ENCODE measurements around the gene ALDH1B1. TPM values are rescaled to one million over a fixed set of nuclear protein-coding genes. Genes with fewer than 3 reads are reported as not detected.

Gene ALDH1B1
- total RNA-seq, 1 experiment from 2014 or later: 55.5 TPM

DNA sequence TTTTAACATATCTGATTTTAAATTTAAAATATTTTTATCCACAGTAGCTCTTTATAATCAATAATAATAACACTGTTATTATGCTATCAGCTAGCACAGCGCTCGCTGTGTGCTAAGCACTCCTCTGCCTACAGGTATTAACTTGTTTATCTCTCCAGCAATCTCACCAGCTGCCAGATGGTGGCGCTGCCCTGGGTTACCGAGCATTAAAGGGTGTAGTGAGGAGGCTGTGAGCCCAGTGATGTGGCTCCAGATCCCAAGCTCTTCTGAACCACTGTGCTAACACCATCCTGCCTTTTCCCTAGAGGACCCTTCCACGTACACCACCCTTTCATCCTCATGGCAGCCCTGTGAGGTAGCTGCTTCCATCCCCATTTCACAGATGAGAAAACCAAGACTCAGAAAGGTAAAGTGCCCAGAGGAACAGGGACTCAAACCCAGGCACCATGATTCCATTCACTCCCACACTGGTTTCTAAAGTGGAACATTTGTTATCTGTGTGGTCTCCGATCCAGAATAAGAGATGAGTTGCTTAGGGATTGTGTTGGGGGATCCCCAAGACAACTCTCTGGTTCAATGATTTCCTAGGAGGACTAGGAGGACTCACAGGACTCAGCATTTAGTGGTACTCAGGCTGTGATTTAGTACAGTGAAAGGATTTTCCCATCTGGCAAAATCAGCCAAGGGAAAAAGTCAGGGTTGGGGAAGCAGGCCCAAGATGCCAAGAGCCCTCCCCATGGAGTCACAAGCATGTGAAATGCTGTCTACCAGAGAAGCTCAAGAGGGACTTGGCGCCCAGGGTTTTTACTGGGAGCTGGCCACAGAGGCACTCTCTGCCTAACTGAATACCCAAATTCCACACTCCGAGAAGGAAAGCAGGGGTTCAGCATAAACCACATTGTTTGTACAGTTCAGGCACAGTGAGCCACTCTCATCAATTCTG, 24.8 kb downstream of the ALDH1B1 start:
- H3K27me3 Mint-ChIP-seq (ENCODE audit: low read depth): peaks cover 3% of the 10 kb centered on the region; the same call in 1 of the 2 replicates
- DNase-seq (ENCODE audit: low spot score) (peak; percentile 89), ATAC-seq (peak; percentile 79)
- no peak overlapping the region for H3K4me3 Mint-ChIP-seq
- TF ChIP-seq, protein P1, sequence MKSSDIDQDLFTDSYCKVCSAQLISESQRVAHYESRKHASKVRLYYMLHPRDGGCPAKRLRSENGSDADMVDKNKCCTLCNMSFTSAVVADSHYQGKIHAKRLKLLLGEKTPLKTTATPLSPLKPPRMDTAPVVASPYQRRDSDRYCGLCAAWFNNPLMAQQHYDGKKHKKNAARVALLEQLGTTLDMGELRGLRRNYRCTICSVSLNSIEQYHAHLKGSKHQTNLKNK (CRISPR knock-in tag; IDR thresholded peaks at IDR 0.05): no peak
- TF ChIP-seq NR1H2 (CRISPR knock-in tag; IDR thresholded peaks at IDR 0.05): no peak
- TF ChIP-seq, protein P2, sequence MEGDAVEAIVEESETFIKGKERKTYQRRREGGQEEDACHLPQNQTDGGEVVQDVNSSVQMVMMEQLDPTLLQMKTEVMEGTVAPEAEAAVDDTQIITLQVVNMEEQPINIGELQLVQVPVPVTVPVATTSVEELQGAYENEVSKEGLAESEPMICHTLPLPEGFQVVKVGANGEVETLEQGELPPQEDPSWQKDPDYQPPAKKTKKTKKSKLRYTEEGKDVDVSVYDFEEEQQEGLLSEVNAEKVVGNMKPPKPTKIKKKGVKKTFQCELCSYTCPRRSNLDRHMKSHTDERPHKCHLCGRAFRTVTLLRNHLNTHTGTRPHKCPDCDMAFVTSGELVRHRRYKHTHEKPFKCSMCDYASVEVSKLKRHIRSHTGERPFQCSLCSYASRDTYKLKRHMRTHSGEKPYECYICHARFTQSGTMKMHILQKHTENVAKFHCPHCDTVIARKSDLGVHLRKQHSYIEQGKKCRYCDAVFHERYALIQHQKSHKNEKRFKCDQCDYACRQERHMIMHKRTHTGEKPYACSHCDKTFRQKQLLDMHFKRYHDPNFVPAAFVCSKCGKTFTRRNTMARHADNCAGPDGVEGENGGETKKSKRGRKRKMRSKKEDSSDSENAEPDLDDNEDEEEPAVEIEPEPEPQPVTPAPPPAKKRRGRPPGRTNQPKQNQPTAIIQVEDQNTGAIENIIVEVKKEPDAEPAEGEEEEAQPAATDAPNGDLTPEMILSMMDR (IDR thresholded peaks at IDR 0.05): peak; percentile 88
- TF ChIP-seq ESRRA (CRISPR knock-in tag; IDR thresholded peaks at IDR 0.05; ENCODE audit: borderline replicate concordance): no peak
- TF ChIP-seq GRHL2 (CRISPR knock-in tag; IDR thresholded peaks at IDR 0.05; ENCODE audit: insufficient replicate concordance, severe bottlenecking): no peak
- TF ChIP-seq ZNF219 (CRISPR knock-in tag; IDR thresholded peaks at IDR 0.05; ENCODE audit: borderline replicate concordance): no peak
- no peak for TF ChIP-seq ZNF423 (CRISPR knock-in tag; IDR thresholded peaks at IDR 0.05)
- no peaks in the 10 kb centered on the region for H3K9me3 Mint-ChIP-seq
- POLR2A ChIA-PET: interaction anchor here (0.5 to 0.6 kb wide), 2 partner anchors 228 to 326 kb away, joined by 6 to 7 read pairs; no protein-coding TSS in a partner anchor
- H3K4me1 Mint-ChIP-seq: peaks cover 39% of the 10 kb centered on the region
- no peak overlapping the region for H3K27ac Mint-ChIP-seq
- CTCF ChIA-PET: interaction anchor here (0.6 to 3.8 kb wide), 22 partner anchors 9 to 503 kb away, joined by 3 to 26 read pairs (median 5); partner anchors contain the start of genes ALDH1B1 and ANKRD18A
- H3K36me3 Mint-ChIP-seq: no peaks in the 10 kb centered on the region

DNA sequence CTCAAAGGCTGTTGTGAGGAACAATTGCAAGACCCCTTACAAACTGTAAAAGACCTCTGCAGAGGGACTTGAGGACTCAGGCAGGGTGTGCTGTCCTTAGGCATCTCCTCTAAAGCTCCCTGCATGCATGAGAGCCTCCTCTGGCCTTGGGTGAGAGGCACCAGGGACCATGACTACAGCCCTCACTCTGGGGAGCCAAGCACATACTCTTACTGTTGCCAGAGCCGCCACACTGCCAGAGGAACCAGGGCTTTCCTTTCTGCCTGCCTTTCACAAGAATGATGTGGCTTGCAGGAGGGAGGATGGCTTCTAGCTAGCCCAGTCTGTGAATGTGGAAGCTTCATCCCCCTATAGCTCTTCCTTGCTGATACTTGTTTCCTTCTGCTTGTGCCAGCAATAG, 25.9 kb downstream of the ALDH1B1 start:
- no peak overlapping the region for H3K27ac Mint-ChIP-seq
- no peak for ATAC-seq
- CTCF ChIA-PET: interaction anchor here (1.2 to 3.8 kb wide), 3 partner anchors 16 to 505 kb away, joined by 3 to 26 read pairs (median 5); partner anchors contain the start of gene ANKRD18A
- no peak overlapping the region for H3K4me3 Mint-ChIP-seq
- no peaks in the 10 kb centered on the region for H3K36me3 Mint-ChIP-seq
- no peak for TF ChIP-seq ZNF263 (CRISPR knock-in tag; IDR thresholded peaks at IDR 0.05; ENCODE audit: low read depth)
- no peak for TF ChIP-seq ZNF423 (CRISPR knock-in tag; IDR thresholded peaks at IDR 0.05)
- no peak for TF ChIP-seq GTF2I (CRISPR knock-in tag; conservative IDR thresholded peaks at IDR 0.05)
- TF ChIP-seq FOXJ3 (CRISPR knock-in tag; IDR thresholded peaks at IDR 0.05; ENCODE audit: borderline replicate concordance): no peak
- TF ChIP-seq, protein P3, sequence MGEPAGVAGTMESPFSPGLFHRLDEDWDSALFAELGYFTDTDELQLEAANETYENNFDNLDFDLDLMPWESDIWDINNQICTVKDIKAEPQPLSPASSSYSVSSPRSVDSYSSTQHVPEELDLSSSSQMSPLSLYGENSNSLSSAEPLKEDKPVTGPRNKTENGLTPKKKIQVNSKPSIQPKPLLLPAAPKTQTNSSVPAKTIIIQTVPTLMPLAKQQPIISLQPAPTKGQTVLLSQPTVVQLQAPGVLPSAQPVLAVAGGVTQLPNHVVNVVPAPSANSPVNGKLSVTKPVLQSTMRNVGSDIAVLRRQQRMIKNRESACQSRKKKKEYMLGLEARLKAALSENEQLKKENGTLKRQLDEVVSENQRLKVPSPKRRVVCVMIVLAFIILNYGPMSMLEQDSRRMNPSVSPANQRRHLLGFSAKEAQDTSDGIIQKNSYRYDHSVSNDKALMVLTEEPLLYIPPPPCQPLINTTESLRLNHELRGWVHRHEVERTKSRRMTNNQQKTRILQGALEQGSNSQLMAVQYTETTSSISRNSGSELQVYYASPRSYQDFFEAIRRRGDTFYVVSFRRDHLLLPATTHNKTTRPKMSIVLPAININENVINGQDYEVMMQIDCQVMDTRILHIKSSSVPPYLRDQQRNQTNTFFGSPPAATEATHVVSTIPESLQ (CRISPR knock-in tag; IDR thresholded peaks at IDR 0.05): no peak
- TF ChIP-seq, protein P1 (CRISPR knock-in tag; IDR thresholded peaks at IDR 0.05): no peak
- TF ChIP-seq ZNF396 (CRISPR knock-in tag; IDR thresholded peaks at IDR 0.05; ENCODE audit: borderline replicate concordance): no peak
- no peak for TF ChIP-seq FOXP1 (CRISPR knock-in tag; IDR thresholded peaks at IDR 0.05; ENCODE audit: borderline replicate concordance)
- POLR2A ChIA-PET: no interaction called here
- DNase-seq (ENCODE audit: low spot score): no peak
- no peaks in the 10 kb centered on the region for H3K9me3 Mint-ChIP-seq
- H3K4me1 Mint-ChIP-seq: peaks cover 50% of the 10 kb centered on the region
- H3K27me3 Mint-ChIP-seq (ENCODE audit: low read depth): peaks cover 13% of the 10 kb centered on the region

DNA sequence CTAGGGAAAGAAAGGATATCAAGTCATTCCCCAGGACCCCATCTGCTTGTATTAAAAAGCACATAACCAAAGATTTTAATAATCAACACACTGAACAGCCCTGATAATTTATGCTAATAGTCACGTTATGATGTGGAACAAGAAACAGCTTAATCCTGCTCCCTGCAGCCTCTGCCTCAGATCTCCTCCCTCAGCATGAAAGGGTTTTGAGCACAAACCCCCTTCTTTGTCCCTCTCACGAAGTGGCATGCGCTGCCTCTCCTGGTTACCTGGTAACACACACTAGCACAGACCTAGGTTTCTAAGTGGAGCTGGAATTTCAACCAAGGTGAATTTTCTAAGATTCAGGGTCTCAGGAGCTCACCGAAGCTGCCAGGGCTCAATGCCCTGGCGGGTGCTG, 26.7 kb downstream of the ALDH1B1 start:
- ChIA-PET CTCF (interaction anchor here (0.7 to 3.8 kb wide), 4 partner anchors 15 to 506 kb away, joined by 3 to 26 read pairs (median 4); partner anchors contain the start of gene ANKRD18A), POLR2A (no interaction called here)
- Mint-ChIP-seq H3K9me3 (no peaks in the 10 kb centered on the region), H3K27ac (no peak overlapping the region), H3K36me3 (no peaks in the 10 kb centered on the region), H3K4me3 (no peak overlapping the region), H3K4me1 (peaks cover 53% of the 10 kb centered on the region), H3K27me3 (ENCODE audit: low read depth) (peaks cover 18% of the 10 kb centered on the region)
- no peak for DNase-seq (ENCODE audit: low spot score)
- no peak for ATAC-seq
- no peak for TF ChIP-seq ZNF138 (CRISPR knock-in tag; conservative IDR thresholded peaks at IDR 0.05)
- no peak for TF ChIP-seq GRHL2 (CRISPR knock-in tag; IDR thresholded peaks at IDR 0.05; ENCODE audit: insufficient replicate concordance, severe bottlenecking)
- no peak for TF ChIP-seq HMGA2 (CRISPR knock-in tag; IDR thresholded peaks at IDR 0.05)
- no peak for TF ChIP-seq ZNF263 (CRISPR knock-in tag; IDR thresholded peaks at IDR 0.05; ENCODE audit: low read depth)
- TF ChIP-seq PRRX2 (CRISPR knock-in tag; IDR thresholded peaks at IDR 0.05): no peak
- no peak for TF ChIP-seq ZNF219 (CRISPR knock-in tag; IDR thresholded peaks at IDR 0.05; ENCODE audit: borderline replicate concordance)
- TF ChIP-seq JAZF1 (CRISPR knock-in tag; IDR thresholded peaks at IDR 0.05): no peak

Measured in WTC11 (cell line).